ENCODE results near the gene SLC12A7.
A peak's percentile ranks its signal among the peaks of the same experiment; 100 is the strongest.
"Not testable (repeated sequence)": the region's sequence is repeated elsewhere in the genome, so short reads cannot be mapped to it uniquely, and the experiment has no call there.

SLC12A7 gene

DNA sequence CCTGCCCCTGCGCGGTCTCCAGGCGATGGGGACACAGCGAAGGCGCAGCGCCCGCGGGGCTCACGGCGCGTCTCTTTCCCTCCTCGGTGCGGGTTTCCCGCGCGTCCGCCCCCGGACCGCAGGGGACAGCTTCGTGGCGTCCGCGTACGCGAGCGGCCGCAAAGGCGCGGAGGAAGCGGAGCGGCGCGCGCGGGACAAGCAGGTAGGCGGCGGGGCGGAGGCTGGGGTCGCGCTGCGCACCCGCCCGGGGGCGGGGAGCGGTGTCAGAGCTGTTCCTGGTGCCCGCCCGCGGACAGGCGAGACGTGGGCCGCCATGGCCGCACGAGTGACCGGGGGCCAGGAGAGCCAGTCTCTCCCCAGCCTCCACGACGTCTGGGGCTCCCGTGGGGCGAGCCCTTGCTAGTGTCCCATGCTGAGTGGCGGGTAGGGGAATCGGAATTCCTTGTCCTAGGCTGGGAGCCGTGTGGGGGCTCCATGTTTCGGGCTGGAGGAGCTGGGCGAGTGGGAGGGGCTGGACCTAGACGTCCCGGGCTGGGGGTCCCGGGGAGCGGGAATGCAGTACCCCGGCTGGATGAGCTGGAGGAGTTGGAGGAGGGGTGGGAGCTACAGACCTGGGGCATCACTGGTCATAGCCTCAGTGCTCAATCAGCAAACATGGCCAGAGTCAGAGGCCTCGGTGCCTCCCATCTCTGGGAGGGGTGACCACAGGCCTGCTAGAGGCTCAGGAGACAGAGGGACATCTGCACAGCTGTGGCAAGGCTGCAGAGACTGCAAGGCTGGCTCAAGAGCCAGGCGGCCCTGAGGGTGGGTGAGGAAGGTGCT lies 102.3 kb downstream of the SLC12A7 start:
- no peak for DNase-seq (ENCODE audit: low spot score)

DNA sequence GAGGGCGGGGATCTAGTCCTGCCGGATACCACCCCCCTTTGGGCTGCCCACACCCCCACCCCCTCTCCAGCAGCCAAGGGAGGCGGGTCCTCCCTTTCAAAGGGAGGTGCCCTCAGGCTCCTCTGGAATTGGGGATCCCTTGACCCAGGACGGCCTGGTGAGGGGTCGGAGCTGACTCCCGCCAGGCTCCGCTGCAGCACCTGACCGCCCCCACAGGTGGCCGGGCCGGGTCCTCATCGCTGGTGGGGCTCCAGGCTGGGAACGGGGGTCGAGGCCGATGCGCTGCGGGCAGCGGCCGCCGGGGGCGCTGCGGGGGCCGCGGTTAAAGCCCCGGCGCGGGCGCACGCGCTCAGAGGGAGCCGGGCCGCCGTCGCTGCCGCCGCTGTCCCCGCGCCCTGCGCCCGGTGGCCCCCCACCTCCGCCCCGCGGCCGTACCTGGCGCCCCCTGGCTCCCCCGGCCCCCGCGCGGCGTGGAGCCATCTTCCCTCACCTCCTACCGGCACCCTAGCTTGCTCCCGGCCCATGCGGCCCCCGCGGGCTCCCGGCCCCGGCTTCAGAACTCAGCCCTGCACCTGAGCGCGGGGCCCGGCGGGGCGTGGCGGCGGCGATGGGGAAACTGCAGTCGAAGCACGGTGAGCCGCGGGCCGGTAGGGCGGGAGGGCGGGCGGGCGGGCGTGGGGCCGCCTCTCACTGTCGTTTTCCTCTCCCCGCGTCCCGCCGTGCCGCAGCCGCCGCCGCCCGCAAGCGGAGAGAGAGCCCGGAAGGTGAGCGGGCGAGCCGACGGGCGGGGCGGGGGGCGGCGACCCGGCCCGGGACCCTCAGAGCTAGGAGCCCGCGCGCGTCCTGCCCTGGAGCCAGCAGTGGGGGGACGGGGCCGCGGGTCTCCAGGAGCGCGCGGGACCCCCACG lies 103.2 kb downstream of the SLC12A7 start, which contains the start of gene NKD2:
NKD2 (plus strand) TSS at position 352 of the 908 bp plus-strand sequence; CDS start at position 608, 256 bp downstream.
- DNase-seq (ENCODE audit: low spot score) (peak; percentile 70), FAIRE-seq (no peak)

More for the DNA sequence above, 102.3 kb downstream of the SLC12A7 start:
- no peak for FAIRE-seq

DNA sequence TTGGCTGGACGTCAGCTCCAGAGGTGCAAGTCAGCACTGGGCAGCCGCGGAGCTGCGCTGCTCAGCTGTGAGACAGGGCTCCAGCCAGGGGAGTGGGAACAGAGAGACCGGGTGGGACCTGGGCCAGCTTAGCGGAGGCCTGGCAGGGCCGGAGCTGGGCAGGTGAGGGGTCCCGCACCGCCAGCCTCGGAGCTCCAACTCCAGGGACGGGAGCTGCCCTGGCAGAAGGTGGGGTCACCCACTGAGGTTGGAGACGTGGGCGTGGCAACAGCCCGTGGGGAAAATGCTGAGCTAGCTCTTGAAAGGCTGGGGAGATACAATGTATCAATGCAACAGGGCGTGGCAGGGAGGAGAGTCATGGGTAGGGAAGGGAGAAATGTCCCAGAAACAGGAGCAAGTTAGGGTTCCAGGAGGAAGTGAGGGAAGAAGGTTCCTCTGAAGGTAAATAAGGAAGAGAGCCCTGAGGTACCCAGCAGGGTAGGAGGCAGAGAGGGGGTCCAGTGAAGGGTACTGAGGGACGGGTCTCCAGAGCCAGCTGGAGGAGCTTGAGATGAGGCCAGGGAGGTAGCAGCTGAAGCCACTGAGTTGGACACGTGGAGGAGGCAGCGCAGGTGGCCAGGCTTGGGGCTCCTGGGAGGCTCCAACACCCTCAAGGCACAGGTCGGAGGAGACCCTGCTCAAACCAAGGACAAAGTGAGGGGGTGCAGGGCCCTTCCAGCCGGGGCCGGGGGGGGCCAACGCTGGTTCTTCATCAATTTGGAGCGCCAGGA lies 104.0 kb downstream of the SLC12A7 start:
- FAIRE-seq = peak; percentile 81
- no peak for DNase-seq (ENCODE audit: low spot score)

DNA sequence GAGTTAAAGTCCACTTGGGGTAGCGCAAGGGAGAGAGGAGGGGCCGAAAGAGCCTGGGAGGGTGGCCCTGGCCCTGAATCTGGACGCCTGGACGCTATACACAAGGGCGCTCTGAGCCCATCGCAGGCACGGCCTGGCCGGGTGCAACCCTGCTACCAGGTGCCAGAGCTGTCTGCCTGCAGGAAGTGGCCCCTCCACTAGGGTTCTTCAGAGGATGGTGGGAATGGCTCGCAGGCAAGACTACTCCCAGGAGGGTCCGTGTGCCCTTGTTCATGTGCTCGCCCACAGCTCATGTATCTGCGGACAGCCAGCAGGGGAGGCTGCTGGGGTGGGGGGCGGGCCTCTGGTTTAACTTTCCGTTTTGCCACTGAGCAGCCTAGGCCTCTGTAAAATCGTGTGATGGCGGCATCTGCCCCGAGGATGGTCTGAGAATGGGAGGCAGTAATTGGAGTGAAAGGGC lies 104.6 kb downstream of the SLC12A7 start:
- FAIRE-seq (no peak), DNase-seq (ENCODE audit: low spot score) (no peak)

DNA sequence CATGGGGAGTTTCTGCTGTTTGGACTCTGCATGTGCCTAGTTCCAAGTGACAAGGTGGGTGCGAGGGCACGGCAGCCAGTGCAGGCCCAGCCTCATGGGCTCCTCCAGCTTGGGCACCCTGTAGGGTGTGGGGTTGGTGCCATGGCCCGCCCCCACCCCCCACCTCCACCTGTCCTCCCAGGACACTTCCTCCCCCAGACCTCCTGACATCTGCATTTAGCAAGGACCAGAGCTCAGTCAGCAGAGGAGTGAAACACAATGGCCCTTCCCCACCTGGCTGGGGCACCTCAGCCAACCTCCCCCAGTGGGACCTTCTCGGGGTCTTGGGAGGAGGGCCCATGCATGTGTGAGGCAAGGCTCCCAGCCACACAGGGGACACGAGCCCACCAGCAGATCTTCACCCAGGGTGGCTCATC lies 105.2 kb downstream of the SLC12A7 start:
- DNase-seq (ENCODE audit: low spot score) = no peak
- no peak for FAIRE-seq

DNA sequence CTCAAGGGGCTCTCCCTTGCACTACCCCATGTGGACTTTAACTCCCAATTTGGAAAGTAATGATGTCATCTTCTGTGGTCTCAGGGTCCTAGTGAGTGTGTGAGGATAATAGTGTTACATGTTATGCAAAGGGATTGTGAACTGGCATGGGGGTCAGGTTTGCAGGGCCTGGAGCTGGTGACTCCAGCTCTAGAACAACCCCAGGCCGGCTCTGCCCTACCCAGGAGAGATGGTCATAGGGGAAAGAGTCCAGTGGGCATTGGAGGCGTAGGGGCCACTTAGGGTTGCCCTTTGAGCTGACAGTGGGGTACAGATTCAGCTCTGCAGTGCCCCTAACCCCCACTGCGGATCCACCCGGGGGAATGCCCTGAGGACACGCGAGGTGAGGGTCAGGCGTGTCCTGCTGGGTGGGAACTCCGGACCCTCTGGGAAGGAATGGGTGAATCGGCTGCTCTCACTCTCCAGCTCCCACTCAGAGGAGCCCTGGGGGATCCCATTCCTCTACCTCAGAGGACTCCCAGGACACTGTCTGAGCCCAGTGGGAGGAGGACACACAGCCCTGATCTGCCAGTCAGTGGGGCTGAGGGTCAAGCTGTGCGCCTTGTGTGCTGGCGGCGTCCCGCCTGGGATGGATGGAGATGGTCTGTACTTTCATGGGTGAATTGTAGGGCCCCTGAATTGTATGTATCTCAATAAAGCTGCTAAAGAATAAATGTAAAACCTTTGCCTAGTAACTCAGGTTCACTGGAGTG lies 105.8 kb downstream of the SLC12A7 start:
- DNase-seq (ENCODE audit: low spot score) = no peak
- no peak for FAIRE-seq

DNA sequence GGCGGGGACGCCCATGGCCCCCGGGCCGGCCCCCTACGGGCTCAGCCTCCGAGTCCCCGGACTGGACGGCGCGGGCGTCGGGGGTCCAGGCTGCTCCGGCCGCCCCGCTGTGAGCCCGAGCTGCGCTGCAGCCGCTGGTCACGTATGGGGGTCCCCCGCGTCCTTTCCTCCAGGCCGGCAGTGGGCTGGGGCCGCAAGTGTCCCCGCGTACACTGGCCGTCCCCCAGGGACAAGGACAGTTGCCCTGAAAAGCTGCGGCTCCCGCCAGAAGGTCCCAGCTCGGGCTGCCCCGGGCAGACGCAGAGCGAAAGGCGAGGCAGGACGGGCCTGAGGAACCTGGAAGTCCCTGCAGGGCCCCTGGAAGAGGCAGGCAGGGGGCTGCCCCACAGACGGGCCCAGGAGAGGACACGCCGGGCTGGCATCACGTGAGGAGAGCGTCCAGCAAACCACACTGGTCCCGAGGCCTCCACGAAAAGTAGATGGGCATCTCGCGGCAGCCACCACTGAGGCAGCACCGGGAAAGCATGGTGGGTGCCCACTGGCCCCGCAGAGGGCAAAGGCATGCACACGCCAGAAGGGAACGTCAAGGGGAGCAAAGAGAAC lies 106.5 kb downstream of the SLC12A7 start:
- FAIRE-seq (no peak), DNase-seq (ENCODE audit: low spot score) (no peak)

DNA sequence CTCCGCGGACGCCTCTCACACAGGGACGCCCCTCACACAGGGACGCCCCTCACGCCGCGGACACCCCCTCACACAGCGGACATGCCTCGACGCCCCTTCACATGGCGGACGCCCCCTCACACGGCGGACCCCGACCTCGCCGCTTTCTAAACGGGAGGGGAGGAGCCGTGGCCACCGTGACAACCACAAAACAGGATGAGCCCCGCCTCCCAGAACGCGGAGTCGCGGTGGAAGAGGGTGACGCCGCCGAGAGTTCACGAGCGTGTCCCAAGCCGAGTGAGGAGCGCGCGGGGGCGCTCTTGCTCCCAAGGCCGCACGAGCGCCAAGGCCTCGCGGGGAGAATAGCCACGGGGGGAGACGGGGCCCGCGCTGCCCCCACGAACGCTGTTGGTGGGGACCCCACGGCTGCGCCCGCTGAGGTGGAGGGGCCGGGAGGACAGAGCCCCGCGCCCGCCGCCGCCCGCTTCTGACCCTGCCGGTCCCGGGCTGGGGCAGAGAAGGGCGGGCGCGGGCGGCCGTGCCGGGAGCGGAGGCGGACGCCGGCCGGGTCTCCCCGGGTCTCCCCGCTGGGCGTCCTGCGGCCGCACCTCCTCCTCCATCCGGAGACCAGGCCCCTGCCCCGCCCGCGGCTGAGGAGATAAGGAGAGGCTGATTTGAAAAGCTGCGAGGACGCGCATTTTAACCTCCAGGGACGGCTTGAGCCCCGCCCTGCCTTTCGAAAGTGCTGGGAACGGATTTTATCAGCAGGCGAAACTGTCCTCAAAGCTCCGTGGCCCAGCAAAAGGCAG lies 107.2 kb downstream of the SLC12A7 start:
- FAIRE-seq (no peak), DNase-seq (ENCODE audit: low spot score) (no peak)

DNA sequence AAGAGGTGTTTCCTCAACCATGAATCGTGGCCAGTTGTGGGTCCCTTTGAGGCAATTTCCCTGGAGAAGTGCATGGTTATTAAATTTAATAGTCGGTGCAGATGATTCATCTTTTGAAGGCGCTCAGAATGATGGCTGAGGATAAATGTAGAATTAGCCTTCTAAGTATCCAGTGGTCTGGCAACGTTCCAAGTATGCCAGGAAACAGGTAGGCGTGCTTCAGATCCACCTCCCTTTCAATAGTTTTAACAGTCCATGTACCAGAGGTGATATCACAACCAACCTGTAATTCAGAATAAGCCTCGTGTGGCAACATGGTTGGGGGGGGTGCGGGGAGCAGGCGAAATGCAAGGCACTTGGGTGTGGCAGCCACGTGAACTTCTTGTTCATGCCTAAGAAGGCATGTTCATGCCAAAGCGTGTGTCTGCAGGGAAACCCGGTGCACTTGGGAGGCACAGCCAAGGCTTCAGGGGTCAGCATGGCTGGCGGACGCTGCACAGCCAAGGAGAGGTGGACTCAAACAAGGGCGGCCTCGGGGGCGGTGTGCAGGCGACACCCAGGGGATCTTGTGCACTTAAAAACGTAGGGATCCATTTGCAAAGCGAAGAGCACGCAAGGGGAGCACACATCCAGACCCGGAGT lies 108.4 kb downstream of the SLC12A7 start:
- peak; percentile 92 for FAIRE-seq
- peak; percentile 78 for DNase-seq (ENCODE audit: low spot score)

DNA sequence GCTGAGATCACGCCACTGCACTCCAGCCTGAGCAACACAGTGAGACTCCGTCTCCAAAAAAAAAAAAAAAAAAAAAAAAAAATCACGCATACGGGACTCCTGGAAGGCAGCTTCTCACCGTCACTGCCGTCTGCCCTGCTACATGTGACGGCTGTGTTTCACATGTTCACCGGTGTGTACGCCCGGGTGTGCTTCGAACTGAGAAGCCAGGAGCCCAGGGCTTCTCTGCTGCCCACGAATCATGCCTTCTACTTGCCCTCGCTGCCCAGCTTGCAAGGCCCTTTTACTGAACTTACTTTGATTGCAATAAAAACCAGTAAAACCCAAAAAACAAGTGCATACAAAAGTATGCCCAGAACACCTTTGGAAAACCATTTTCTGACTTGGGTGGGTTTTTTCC lies 109.0 kb downstream of the SLC12A7 start:
- no peak for FAIRE-seq
- DNase-seq (ENCODE audit: low spot score) = no peak

DNA sequence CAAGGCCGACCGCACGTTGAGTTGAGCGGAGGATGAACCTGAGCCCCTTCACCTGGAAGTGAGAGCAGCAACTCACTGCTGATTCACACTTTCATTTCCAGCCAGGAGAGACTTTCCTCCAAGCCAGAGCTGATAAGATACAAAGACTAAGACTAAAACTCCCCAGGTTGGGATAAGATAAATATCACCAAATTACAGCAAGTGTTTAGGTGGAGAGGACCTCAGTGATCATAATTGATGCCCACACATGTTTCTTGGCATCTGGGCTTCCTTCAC lies 109.7 kb downstream of the SLC12A7 start:
- FAIRE-seq (no peak), DNase-seq (ENCODE audit: low spot score) (no peak)

DNA sequence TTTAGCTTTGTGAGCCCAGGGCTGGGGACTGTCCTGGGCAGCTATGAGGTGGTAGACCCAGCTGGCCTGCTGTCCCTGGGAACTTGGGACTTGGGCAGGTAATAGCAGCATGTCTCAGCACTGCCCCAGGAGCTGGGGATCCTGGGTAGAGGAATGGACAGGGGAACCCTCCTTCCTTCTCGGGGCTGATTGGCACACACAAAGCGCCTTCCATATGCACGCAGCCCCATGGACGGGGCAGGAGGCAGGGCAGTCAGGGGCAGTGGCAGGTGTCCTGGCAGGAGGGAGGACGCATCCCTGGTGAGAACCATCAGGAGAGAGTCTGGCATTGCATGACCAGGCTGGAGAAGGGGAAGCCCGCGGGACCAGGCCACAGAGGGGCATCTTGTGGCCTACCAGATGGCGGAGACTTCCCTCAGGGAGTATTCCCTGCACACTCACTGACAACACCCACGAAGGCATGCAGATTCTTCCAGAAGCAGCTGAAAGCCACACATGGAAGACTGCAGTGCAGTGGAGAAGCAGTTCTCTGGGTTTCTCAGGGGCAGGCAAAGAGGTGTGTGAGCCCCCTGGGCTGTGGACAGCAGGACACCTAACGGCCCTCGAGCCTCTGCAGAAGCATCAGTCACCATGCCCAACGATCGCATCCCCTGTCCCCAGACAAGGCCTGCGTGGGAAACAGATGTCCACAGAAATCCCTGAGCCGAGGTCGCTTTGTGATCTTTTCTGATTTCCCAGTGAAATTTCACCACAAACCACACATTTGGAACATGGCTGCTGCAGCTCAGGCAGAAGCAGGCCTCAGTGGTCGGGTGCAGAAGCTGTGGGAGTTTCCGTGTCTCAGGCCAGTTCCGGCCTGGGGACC lies 110.2 kb downstream of the SLC12A7 start:
- no peak for DNase-seq (ENCODE audit: low spot score)

DNA sequence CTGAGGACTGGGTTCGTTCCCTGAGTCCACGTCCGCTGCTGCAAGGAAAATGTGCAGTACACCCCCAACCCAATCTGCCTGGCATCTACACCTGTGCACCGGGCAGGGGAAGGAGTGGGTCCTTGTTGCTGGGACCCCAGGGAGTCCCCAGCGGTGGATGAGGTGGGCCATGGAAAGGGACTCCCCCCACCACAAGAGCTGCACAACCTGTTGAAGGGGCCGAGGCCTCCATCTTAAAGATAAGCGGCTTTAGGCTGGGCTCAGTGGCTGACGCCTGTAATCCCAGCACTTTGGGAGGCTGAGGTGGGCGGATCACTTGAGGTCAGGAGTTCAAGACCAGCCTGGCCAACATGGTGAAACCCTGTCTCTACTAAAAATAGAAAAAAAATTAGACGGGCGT lies 111.0 kb downstream of the SLC12A7 start:
- not testable (repeated sequence) for DNase-seq (ENCODE audit: low spot score); FAIRE-seq

More for the DNA sequence above, 110.2 kb downstream of the SLC12A7 start:
- no peak for FAIRE-seq
